IPS-20b (cell line): ENCODE data around the gene C1QTNF2.

ENCODE experiments used
- H3K27ac ChIP-seq: one replicate; pipeline ENCODE4 v1.5.1; 2013; ENCODE audit warnings: low read length
- H3K27me3 ChIP-seq: 2 replicates; pipeline ENCODE4 v1.6.1; 2013; ENCODE audit warnings: mild to moderate bottlenecking, low read length, inconsistent platforms; ENCODE audit not compliant: insufficient read depth
- H3K36me3 ChIP-seq: 2 replicates; pipeline ENCODE4 v1.6.1; 2013; ENCODE audit warnings: low read depth, mild to moderate bottlenecking, inconsistent platforms, low read length, moderate library complexity; ENCODE audit not compliant: insufficient read depth
- H3K4me1 ChIP-seq: 2 replicates; pipeline ENCODE4 v1.6.1; 2013; ENCODE audit warnings: mild to moderate bottlenecking, control low read depth, inconsistent platforms, low read length, moderate library complexity; ENCODE audit not compliant: insufficient read depth
- H3K4me3 ChIP-seq: 2 replicates; pipeline ENCODE4 v1.5.1; 2013; ENCODE audit warnings: mild to moderate bottlenecking, low read length, inconsistent platforms
- H3K9ac ChIP-seq: 2 replicates; pipeline ENCODE4 v1.6.1; 2013; ENCODE audit warnings: low read depth, mild to moderate bottlenecking, inconsistent platforms, low read length, moderate library complexity
- H3K9me3 ChIP-seq: 2 replicates; pipeline ENCODE4 v1.6.1; 2013; ENCODE audit warnings: mild to moderate bottlenecking, low read depth, low read length, inconsistent platforms; ENCODE audit not compliant: insufficient read depth

C1QTNF2 gene

DNA sequence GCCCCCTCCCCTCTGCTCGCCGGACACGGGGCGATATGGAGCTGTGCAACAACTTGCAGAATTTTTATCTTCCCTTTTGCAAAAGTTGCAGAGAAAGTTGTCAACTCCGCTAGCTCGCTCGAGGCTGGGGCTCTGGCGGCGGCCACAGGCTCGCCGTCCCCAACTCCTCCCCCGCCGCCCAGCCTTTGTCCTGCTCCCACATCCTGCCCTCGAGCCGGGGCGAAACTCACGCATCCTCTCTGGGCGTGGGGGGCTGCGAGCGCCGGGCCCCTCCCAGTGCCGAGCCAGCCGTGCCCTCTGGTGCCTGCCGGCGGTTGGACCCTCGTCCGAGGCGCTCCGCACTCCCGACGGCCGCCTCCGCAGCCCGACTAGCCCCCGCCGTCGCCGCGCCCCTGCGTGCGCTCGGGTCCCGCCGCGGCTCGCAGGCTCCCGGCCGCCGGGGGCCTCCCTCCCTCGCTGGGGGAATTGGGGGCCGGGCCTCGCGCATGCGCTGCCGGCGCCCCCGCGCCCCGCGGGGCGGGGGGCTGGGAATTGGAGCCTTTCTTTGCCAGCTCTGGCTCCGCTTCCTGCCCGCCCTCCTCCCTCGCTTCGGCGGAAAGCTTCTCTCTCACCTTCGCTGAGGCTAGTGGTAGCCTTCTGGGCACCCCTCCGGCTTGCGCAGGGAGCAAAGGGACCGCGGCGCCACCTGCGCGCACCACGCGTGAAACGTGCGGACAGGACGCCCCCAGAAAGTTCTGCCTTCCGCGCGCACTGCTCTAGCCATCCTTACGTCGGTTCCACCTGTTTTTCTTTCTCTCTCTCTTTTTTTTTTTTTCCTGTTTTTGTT, 58.1 kb downstream of the C1QTNF2 start, which contains the start of gene CCNJL:
CCNJL (minus strand) TSS at position 431 of the 826 bp plus-strand sequence. CDS start 641 bp downstream, outside the sequence.
- Histone ChIP-seq H3K4me1 (peaks cover 28% of the 10 kb centered on the region), H3K9ac (peak within 1 kb of the TSS; percentile 77), H3K4me3 (peak within 1 kb of the TSS; percentile 87), H3K27ac (peak within 1 kb of the TSS; percentile 20), H3K9me3 (no peaks in the 10 kb centered on the region), H3K27me3 (no peaks in the 10 kb centered on the region), H3K36me3 (peaks cover 31% of the 10 kb centered on the region)

GRCh38 chr5:160311491-160312133, 58.8 kb downstream of the C1QTNF2 start:
- H3K4me1 ChIP-seq = peaks cover 28% of the 10 kb centered on the region
- peak overlapping the region; percentile 77; the same call in 1 of the 2 replicates for H3K9ac ChIP-seq
- no peak overlapping the region for H3K27ac ChIP-seq
- no peaks in the 10 kb centered on the region for H3K9me3 ChIP-seq
- H3K36me3 ChIP-seq = peaks cover 38% of the 10 kb centered on the region
- peak overlapping the region; percentile 87 for H3K4me3 ChIP-seq
- H3K27me3 ChIP-seq = no peaks in the 10 kb centered on the region

DNA sequence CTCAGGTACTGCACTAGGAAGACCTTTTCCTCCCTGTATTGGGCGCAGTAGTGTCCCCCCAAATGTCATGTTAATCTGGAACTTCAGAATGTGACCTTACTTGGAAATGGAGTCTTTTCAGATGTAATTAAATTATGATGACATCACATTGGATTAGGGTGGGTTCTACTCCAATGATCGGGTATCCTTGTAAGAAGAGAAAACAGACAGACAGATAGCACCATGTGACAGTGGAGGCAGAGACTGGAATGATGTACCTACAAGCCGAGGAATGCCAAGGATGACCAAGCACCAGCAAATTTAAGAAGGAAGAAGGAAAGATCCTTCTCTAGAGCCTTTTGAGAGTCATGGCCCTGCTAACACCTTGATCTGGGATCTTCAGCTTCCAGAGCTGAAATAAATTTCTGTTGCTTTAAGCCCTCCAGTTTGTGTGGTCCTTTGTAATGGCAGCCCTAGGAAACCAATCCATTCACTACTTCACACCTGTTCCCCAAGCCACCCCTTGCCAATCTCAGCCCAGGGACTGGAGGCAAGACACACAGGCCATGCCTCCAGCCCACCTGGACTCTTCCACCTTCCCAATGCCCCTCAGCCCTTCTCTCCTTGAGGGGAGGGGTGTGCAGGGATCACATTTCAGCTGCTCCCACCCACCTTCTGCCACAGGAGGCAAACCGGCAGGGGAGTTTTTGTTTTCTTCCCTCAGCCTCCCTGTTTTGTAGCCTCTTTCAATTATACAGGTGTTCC, 59.7 kb downstream of the C1QTNF2 start:
- peaks cover 47% of the 10 kb centered on the region for H3K36me3 ChIP-seq
- peak overlapping the region; percentile 77; the same call in 1 of the 2 replicates for H3K9ac ChIP-seq
- no peaks in the 10 kb centered on the region for H3K27me3 ChIP-seq
- no peak overlapping the region for H3K27ac ChIP-seq
- H3K4me1 ChIP-seq = peaks cover 20% of the 10 kb centered on the region
- peak overlapping the region; percentile 87 for H3K4me3 ChIP-seq
- H3K9me3 ChIP-seq = no peaks in the 10 kb centered on the region

DNA sequence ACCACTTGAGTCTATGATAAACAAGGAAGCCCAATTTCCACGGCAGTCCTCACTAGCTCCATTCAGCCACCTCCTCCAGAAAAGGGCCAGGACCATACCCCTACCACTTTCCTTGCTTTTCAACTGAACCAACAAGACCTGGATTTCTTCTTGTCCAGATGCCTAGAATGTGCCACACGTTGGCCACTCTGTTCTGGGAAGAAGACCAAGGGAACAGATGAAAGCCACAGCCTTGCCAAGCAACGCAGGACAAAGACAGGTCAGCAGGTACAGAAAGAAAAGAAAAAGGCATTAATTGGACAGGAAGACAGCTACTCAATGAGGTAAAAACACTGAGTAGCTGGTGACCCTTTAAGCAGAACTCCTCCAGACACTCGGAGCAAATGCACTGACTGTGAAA, 60.3 kb downstream of the C1QTNF2 start:
- H3K4me3 ChIP-seq = peak overlapping the region; percentile 87; the same call in 1 of the 2 replicates
- H3K4me1 ChIP-seq = peaks cover 19% of the 10 kb centered on the region
- H3K36me3 ChIP-seq = peaks cover 53% of the 10 kb centered on the region
- H3K27ac ChIP-seq = no peak overlapping the region
- no peaks in the 10 kb centered on the region for H3K9me3 ChIP-seq
- H3K27me3 ChIP-seq = no peaks in the 10 kb centered on the region
- H3K9ac ChIP-seq = no peak overlapping the region

- H3K36me3 ChIP-seq = peaks cover 77% of the 10 kb centered on the region
- H3K27me3 ChIP-seq = no peaks in the 10 kb centered on the region
- H3K4me3 ChIP-seq = no peak overlapping the region
- peaks cover 11% of the 10 kb centered on the region for H3K4me1 ChIP-seq
- H3K9me3 ChIP-seq = no peaks in the 10 kb centered on the region
- no peak overlapping the region for H3K9ac ChIP-seq
- H3K27ac ChIP-seq = no peak overlapping the region
Observed at GRCh38 chr5:160306696-160307095, 63.7 kb downstream of the C1QTNF2 start.

- H3K9ac ChIP-seq = no peak overlapping the region
- H3K4me1 ChIP-seq = peaks cover under 1% of the 10 kb centered on the region; the same call in 1 of the 2 replicates
- no peak overlapping the region for H3K27ac ChIP-seq
- H3K4me3 ChIP-seq = no peak overlapping the region
- H3K27me3 ChIP-seq = no peaks in the 10 kb centered on the region
- no peaks in the 10 kb centered on the region for H3K9me3 ChIP-seq
- peaks cover 73% of the 10 kb centered on the region for H3K36me3 ChIP-seq
Observed at GRCh38 chr5:160305319-160305718, 65.1 kb downstream of the C1QTNF2 start.

GRCh38 chr5:160303690-160304089, 66.7 kb downstream of the C1QTNF2 start:
- Histone ChIP-seq H3K27me3 (no peaks in the 10 kb centered on the region), H3K9ac (no peak overlapping the region), H3K4me3 (no peak overlapping the region), H3K4me1 (no peaks in the 10 kb centered on the region), H3K27ac (no peak overlapping the region), H3K36me3 (peaks cover 57% of the 10 kb centered on the region), H3K9me3 (no peaks in the 10 kb centered on the region)

GRCh38 chr5:160298189-160298588, 72.2 kb downstream of the C1QTNF2 start:
- Histone ChIP-seq H3K9ac (peak overlapping the region; percentile 21; the same call in 1 of the 2 replicates), H3K4me1 (peaks cover 20% of the 10 kb centered on the region), H3K9me3 (no peaks in the 10 kb centered on the region), H3K4me3 (no peak overlapping the region), H3K36me3 (peaks cover 10% of the 10 kb centered on the region; the same call in 1 of the 2 replicates), H3K27ac (no peak overlapping the region), H3K27me3 (no peaks in the 10 kb centered on the region)

DNA sequence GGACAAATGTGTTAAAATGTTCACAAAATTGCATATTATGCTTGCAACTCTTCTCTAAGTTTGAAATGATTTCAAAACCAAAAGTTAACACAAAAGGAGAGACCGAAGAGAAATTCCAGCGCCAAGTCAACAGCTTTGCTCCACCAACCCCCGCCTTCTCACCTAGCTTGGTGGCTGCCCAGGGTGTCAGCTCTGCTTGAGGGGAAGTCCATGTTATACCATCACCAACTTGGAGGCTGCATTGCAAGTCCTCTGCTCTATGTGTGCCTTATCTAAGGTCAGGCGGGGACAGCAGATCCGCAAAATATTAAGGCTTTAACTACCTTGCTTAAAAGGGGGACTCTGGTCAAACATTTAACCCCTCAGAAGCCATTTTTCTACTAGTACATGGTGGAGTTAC, 72.7 kb downstream of the C1QTNF2 start:
- H3K4me1 ChIP-seq = peaks cover 20% of the 10 kb centered on the region
- no peak overlapping the region for H3K9ac ChIP-seq
- H3K27me3 ChIP-seq = no peaks in the 10 kb centered on the region
- H3K9me3 ChIP-seq = no peaks in the 10 kb centered on the region
- no peak overlapping the region for H3K27ac ChIP-seq
- peaks cover 6% of the 10 kb centered on the region; the same call in 1 of the 2 replicates for H3K36me3 ChIP-seq
- H3K4me3 ChIP-seq = no peak overlapping the region
